Testis (tissue), 3 donors: ENCODE measurements around the gene OPRM1. TPM values are rescaled to one million over a fixed set of nuclear protein-coding genes. Genes with fewer than 3 reads are reported as not detected.

ENCODE experiments used
- DNase-seq: peaks from one replicate; pipeline ENCODE4 v3.0.0-alpha.2; 2019
- H3K27ac ChIP-seq, 2 donors: fragments of 200-600 bp; sonication (generic); one replicate each; pipeline ENCODE4 v1.5.1; 2019
- H3K27me3 ChIP-seq: fragments of 200-600 bp; sonication (generic); one replicate; pipeline ENCODE4 v1.5.1; 2019
- H3K36me3 ChIP-seq: fragments of 200-600 bp; sonication (generic); one replicate; pipeline ENCODE4 v1.5.1; 2017; ENCODE audit warnings: low read depth; ENCODE audit errors: missing control alignments
- H3K4me1 ChIP-seq: fragments of 200-600 bp; sonication (generic); one replicate; pipeline ENCODE4 v1.5.1; 2019
- H3K4me3 ChIP-seq, 2 donors: fragments of 200-600 bp; sonication (generic); one replicate each; pipeline ENCODE4 v1.5.1; 2017 to 2019
- H3K9me3 ChIP-seq: fragments of 200-600 bp; sonication (generic); one replicate; pipeline ENCODE4 v1.5.1; 2017
- CTCF ChIP-seq, 3 experiments: fragments of 450-650 bp in 2 of 3; fragments of 200-600 bp in 1 of 3; sonication (generic) in 1 of 3; IDR thresholded peaks; one replicate each; pipeline ENCODE4 v1.5.1; 2016 to 2019; ENCODE audit warnings: antibody characterized with exemption in 3 of 3, mild to moderate bottlenecking in 2 of 3, moderate library complexity in 1 of 3
- POLR2A ChIP-seq: fragments of 450-650 bp; IDR thresholded peaks from one replicate; pipeline ENCODE4 v1.6.1; 2017; ENCODE audit warnings: antibody characterized with exemption, mild to moderate bottlenecking, moderate library complexity
- WGBS, 2 donors: methylation state at CpG; one replicate each; pipeline ENCODE4 v1.1.5; 2018; 5-methylcytosine and 5-hydroxymethylcytosine counted together
- intact Hi-C: fragments of 100-400 bp; cut with DNase I; formaldehyde crosslinking; loops from one replicate; pipeline ENCODE4 v1.15.1; 2023; ENCODE audit warnings: low total_unique reads
- polyA plus RNA-seq: library from polyadenylated mRNA; stranded (reverse); fragments of 350-450 nt; fragmentation: Illumina TruSeq; extraction: RNeasy Lipid Tissue Mini Kit (QIAGEN cat#74804); gene quantifications from one replicate; pipeline ENCODE4 v1.2.3, GENCODE V29; 2014; ENCODE audit warnings: low read depth, low replicate concordance; ENCODE audit not compliant: insufficient read depth
- total RNA-seq, 2 donors: library from RNA; depleted of rRNA; stranded (reverse); fragments of >200 nt; gene quantifications; one replicate each; pipeline ENCODE4 v1.2.3, GENCODE V29; 2016

OPRM1 gene
- total and polyA plus RNA-seq, 3 donors from 2014 or later, result 1.1 to 8.7 (median 4.0) TPM

GRCh38 chr6:154017786-154018185 is 21.3 kb upstream of the OPRM1 start:
- H3K27me3 ChIP-seq, result no peaks in the 10 kb centered on the region
- no peak overlapping the region for H3K4me3 ChIP-seq
- H3K4me1 ChIP-seq, result no peaks in the 10 kb centered on the region
- TF ChIP-seq CTCF (IDR thresholded peaks at IDR 0.05) (no peak), POLR2A (no peak)
- H3K36me3 ChIP-seq, result no peaks in the 10 kb centered on the region
- no peak for DNase-seq
- intact Hi-C loops, result no loop called here
- no peak overlapping the region for H3K27ac ChIP-seq
- H3K9me3 ChIP-seq, result no peaks in the 10 kb centered on the region
- 84 to 88% methylated on average over 3 of the region's 3 CpGs for WGBS, 2 donors

- no peaks in the 10 kb centered on the region for H3K36me3 ChIP-seq
- TF ChIP-seq POLR2A (no peak), CTCF (IDR thresholded peaks at IDR 0.05) (no peak)
- no peaks in the 10 kb centered on the region for H3K4me1 ChIP-seq
- H3K27ac ChIP-seq, result no peak overlapping the region
- no peak for DNase-seq
- no peaks in the 10 kb centered on the region for H3K9me3 ChIP-seq
- no peak overlapping the region for H3K4me3 ChIP-seq
- intact Hi-C loops, result no loop called here
- 67 to 75% methylated on average over 2 of the region's 2 CpGs for WGBS, 2 donors
- H3K27me3 ChIP-seq, result no peaks in the 10 kb centered on the region
These were observed 8.4 kb upstream of the OPRM1 start for GRCh38 chr6:154030646-154031045.

GRCh38 chr6:154041001-154041400 is 2.0 kb downstream of the OPRM1 start:
- Histone ChIP-seq H3K4me3 (no peak overlapping the region), H3K27me3 (no peaks in the 10 kb centered on the region), H3K4me1 (no peaks in the 10 kb centered on the region), H3K9me3 (no peaks in the 10 kb centered on the region), H3K36me3 (no peaks in the 10 kb centered on the region), H3K27ac (no peak overlapping the region)
- no peak for DNase-seq
- TF ChIP-seq POLR2A (no peak), CTCF (IDR thresholded peaks at IDR 0.05) (no peak)
- intact Hi-C loops, result no loop called here
- WGBS, 2 donors, result 79 to 80% methylated on average over 2 of the region's 2 CpGs

DNA sequence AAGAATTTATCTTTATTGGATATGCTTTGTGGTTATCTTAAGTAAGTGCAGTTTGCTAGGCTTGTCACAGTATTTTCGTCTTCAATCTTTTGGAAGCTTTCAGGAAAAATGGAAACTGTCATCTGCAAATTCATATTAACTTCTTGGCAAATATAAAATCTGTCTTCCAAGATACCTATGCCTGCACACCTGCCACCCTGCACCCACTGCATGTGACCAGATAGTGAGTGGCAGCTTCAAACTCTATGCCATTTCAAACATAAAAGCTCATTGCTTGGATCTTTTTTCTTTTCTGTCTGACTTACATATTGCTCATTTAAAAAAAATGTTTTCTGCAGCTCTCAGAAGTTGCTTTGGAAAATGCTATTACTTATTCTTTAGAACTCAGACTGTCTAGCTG is 14.1 kb downstream of the OPRM1 start:
- TF ChIP-seq CTCF (IDR thresholded peaks at IDR 0.05), result no peak
- no peak for TF ChIP-seq POLR2A
- Histone ChIP-seq H3K9me3 (no peaks in the 10 kb centered on the region), H3K4me1 (no peaks in the 10 kb centered on the region), H3K4me3 (no peak overlapping the region), H3K27me3 (no peaks in the 10 kb centered on the region), H3K36me3 (no peaks in the 10 kb centered on the region), H3K27ac (no peak overlapping the region)
- DNase-seq, result no peak
- 42 to 44% methylated on average over 1 of the region's 1 CpG for WGBS, 2 donors
- intact Hi-C loops, result no loop called here

- Histone ChIP-seq H3K4me1 (no peaks in the 10 kb centered on the region), H3K36me3 (no peaks in the 10 kb centered on the region), H3K27me3 (no peaks in the 10 kb centered on the region), H3K9me3 (no peaks in the 10 kb centered on the region), H3K27ac (no peak overlapping the region), H3K4me3 (no peak overlapping the region)
- WGBS, 2 donors, result 23 to 44% methylated on average over 5 of the region's 5 CpGs
- TF ChIP-seq CTCF (IDR thresholded peaks at IDR 0.05) (no peak), POLR2A (no peak)
- intact Hi-C loops, result no loop called here
- no peak for DNase-seq
These were observed 17.5 kb downstream of the OPRM1 start for GRCh38 chr6:154056536-154056935.
